SK-N-SH (cell line): Measurements from ENCODE around the gene ZNHIT2. TPM values are rescaled to one million over a fixed set of nuclear protein-coding genes. Genes with fewer than 3 reads are reported as not detected.
A peak's percentile ranks its signal among the peaks of the same experiment; 100 is the strongest.

Experiments
- CTCF ChIA-PET: fragments of 300-600, 350-600 bp; formaldehyde crosslinking; extraction: SDS; loops from one replicate; lab custom pipeline; 2021; lab: Yijun Ruan, JAX
- POLR2A ChIA-PET: fragments of 350-600 bp; sonication (Branson Sonifier 250); formaldehyde crosslinking; extraction: SDS; loops from one replicate; lab custom pipeline; 2020; ENCODE audit warnings: antibody characterized with exemption, inconsistent platforms; lab: Yijun Ruan, JAX
- DNase-seq: peaks from one replicate; pipeline ENCODE4 v3.0.0; 2012
- H2AFZ ChIP-seq: fragments of 200-600 bp; sonication (generic); 2 replicates; pipeline ENCODE4 v1.8.1; 2016; ENCODE audit warnings: antibody characterized with exemption, mild to moderate bottlenecking, low read depth
- H3F3A ChIP-seq: fragments of 200-600 bp; sonication (generic); replicated peaks from 2 replicates; pipeline ENCODE3; 2016; ENCODE audit warnings: antibody characterized with exemption, mild to moderate bottlenecking; ENCODE audit not compliant: insufficient read depth
- H3K27ac ChIP-seq, 2 experiments: fragments of 200-500 bp in 1 of 2; fragments of 200-600 bp in 1 of 2; sonication (Bioruptor generic) in 1 of 2; sonication (generic), shearing (Covaris generic) in 1 of 2; 2 replicates each; pipeline versions ENCODE4 v1.5.1 to v1.6.1; 2014 to 2016; ENCODE audit warnings: low read depth in 2 of 2, inconsistent platforms in 1 of 2, low read length in 1 of 2, mild to moderate bottlenecking in 1 of 2, mixed read lengths in 1 of 2
- H3K27me3 ChIP-seq: fragments of 200-600 bp; sonication (generic), shearing (Covaris generic); 2 replicates; pipeline ENCODE4 v1.6.1; 2016; ENCODE audit warnings: mixed run types; ENCODE audit not compliant: insufficient read depth
- H3K36me3 ChIP-seq, 2 experiments: fragments of 200-500 bp in 1 of 2; fragments of 200-600 bp in 1 of 2; sonication (Bioruptor generic) in 1 of 2; sonication (generic) in 1 of 2; replicated peaks in 1 of 2; 2 replicates each; pipeline versions ENCODE3 to v1.5.1; 2014 to 2016; ENCODE audit warnings: low read length in 1 of 2, mild to moderate bottlenecking in 1 of 2; ENCODE audit not compliant: insufficient read depth in 2 of 2, control insufficient read depth in 1 of 2
- H3K4me1 ChIP-seq, 2 experiments: fragments of 200-500 bp in 1 of 2; fragments of 200-600 bp in 1 of 2; sonication (Bioruptor generic) in 1 of 2; sonication (generic), shearing (Covaris generic) in 1 of 2; 2 replicates each; pipeline versions ENCODE4 v1.5.1 to v1.6.1; 2014 to 2016; ENCODE audit warnings: low read depth in 1 of 2, low read length in 1 of 2, mixed run types in 1 of 2; ENCODE audit not compliant: insufficient read depth in 2 of 2, control insufficient read depth in 1 of 2
- H3K4me2 ChIP-seq: fragments of 200-600 bp; sonication (generic), shearing (Covaris generic); 2 replicates; pipeline ENCODE4 v1.6.1; 2017; ENCODE audit warnings: mixed run types
- H3K4me3 ChIP-seq, 2 experiments: fragments of 200-500 bp in 1 of 2; fragments of 200-600 bp in 1 of 2; sonication (Bioruptor generic) in 1 of 2; sonication (generic), shearing (Covaris generic) in 1 of 2; 2 replicates each; pipeline versions ENCODE4 v1.5.1 to v1.8.1; 2014 to 2016; ENCODE audit warnings: low read depth in 2 of 2, inconsistent platforms in 1 of 2, low read length in 1 of 2, mild to moderate bottlenecking in 1 of 2, mixed read lengths in 1 of 2, moderate library complexity in 1 of 2
- H3K79me2 ChIP-seq: fragments of 200-600 bp; sonication (generic); 2 replicates; pipeline ENCODE4 v1.8.1; 2017; ENCODE audit warnings: mild to moderate bottlenecking; ENCODE audit not compliant: insufficient read depth
- H3K9ac ChIP-seq: fragments of 200-600 bp; sonication (generic); 2 replicates; pipeline ENCODE4 v1.6.1; 2017; ENCODE audit warnings: mixed run types
- H3K9me2 ChIP-seq: fragments of 200-600 bp; sonication (generic); 2 replicates; pipeline ENCODE4 v1.6.1; 2017; ENCODE audit warnings: mixed run types
- H3K9me3 ChIP-seq: fragments of 200-600 bp; sonication (generic); 2 replicates; pipeline ENCODE4 v1.6.1; 2017; ENCODE audit warnings: mixed run types, mild to moderate bottlenecking, moderate library complexity
- H4K20me1 ChIP-seq: fragments of 200-600 bp; sonication (generic); 2 replicates; pipeline ENCODE4 v1.6.1; 2017; ENCODE audit warnings: mild to moderate bottlenecking, mixed run types; ENCODE audit not compliant: insufficient read depth
- ELF1 ChIP-seq: IDR thresholded peaks from 2 replicates; pipeline ENCODE4 v1.4.0; 2012
- FOXJ3 ChIP-seq: sonication (generic); formaldehyde crosslinking; IDR thresholded peaks from 2 replicates; pipeline ENCODE4 v1.5.1; 2020; ENCODE audit warnings: mild to moderate bottlenecking, missing genetic modification reagents
- GATA2 ChIP-seq: sonication (generic); formaldehyde crosslinking; IDR thresholded peaks from 2 replicates; pipeline ENCODE4 v1.5.0; 2020; ENCODE audit warnings: mild to moderate bottlenecking, missing genetic modification reagents
- NFIC ChIP-seq: IDR thresholded peaks from 2 replicates; pipeline ENCODE4 v1.4.0; 2012; ENCODE audit warnings: borderline replicate concordance
- PBX3 ChIP-seq: IDR thresholded peaks from 2 replicates; pipeline ENCODE4; 2012
- POLR2AphosphoS5 ChIP-seq: IDR thresholded peaks from 2 replicates; pipeline ENCODE4 v1.6.1; 2012; ENCODE audit warnings: low read depth, low read length
- RFX5 ChIP-seq: IDR thresholded peaks from 2 replicates; pipeline ENCODE4 v1.6.1; 2012; ENCODE audit warnings: mild to moderate bottlenecking, improper control_type of control experiment, low read length
- SMC3 ChIP-seq: IDR thresholded peaks from 2 replicates; pipeline ENCODE4 v1.6.1; 2012; ENCODE audit warnings: low read depth, low read length, improper control_type of control experiment
- TAF1 ChIP-seq: IDR thresholded peaks from 2 replicates; pipeline ENCODE4 v1.6.1; 2012; ENCODE audit warnings: low read depth, mild to moderate bottlenecking, low read length, moderate library complexity, borderline replicate concordance
- TCF12 ChIP-seq: IDR thresholded peaks from 2 replicates; pipeline ENCODE4 v1.4.0; 2012
- YY1 ChIP-seq: IDR thresholded peaks from 2 replicates; pipeline ENCODE4 v1.4.0; 2012; ENCODE audit warnings: low read depth, mild to moderate bottlenecking
- WGBS: methylation state at CpG from one replicate; pipeline ENCODE4 v1.1.6; 2017; ENCODE audit warnings: low lambda C conversion rate; 5-methylcytosine and 5-hydroxymethylcytosine counted together
- polyA plus RNA-seq, 3 experiments: library from polyadenylated mRNA; depleted of rRNA; stranded (reverse); fragments of >200 nt; gene quantifications; 2 replicates each; pipeline ENCODE4 v1.2.3, GENCODE V29; 2012
- TF ChIP-seq, protein P1 (sequence below): IDR thresholded peaks from 2 replicates; pipeline ENCODE4 v1.4.0; 2012; ENCODE audit warnings: low read depth
- TF ChIP-seq, protein P2 (sequence below): fragments of 150-350 bp; IDR thresholded peaks from 2 replicates; pipeline ENCODE4 v1.6.1; 2016; ENCODE audit warnings: mild to moderate bottlenecking, low read depth, low read length
- TF ChIP-seq, protein P3 (sequence below): IDR thresholded peaks from 2 replicates; pipeline ENCODE4 v1.6.1; 2012; ENCODE audit warnings: mild to moderate bottlenecking, low read depth, low read length, moderate library complexity
- TF ChIP-seq, protein P4 (sequence below): fragments of 200-600 bp; sonication (generic); IDR thresholded peaks from 2 replicates; pipeline ENCODE4 v1.6.1; 2017; ENCODE audit warnings: antibody characterized with exemption, mild to moderate bottlenecking, moderate library complexity

Gene ZNHIT2
- polyA plus RNA-seq, 1 of the 3 experiments (the other 2 are of a cell fraction), result 5.6 TPM

DNA sequence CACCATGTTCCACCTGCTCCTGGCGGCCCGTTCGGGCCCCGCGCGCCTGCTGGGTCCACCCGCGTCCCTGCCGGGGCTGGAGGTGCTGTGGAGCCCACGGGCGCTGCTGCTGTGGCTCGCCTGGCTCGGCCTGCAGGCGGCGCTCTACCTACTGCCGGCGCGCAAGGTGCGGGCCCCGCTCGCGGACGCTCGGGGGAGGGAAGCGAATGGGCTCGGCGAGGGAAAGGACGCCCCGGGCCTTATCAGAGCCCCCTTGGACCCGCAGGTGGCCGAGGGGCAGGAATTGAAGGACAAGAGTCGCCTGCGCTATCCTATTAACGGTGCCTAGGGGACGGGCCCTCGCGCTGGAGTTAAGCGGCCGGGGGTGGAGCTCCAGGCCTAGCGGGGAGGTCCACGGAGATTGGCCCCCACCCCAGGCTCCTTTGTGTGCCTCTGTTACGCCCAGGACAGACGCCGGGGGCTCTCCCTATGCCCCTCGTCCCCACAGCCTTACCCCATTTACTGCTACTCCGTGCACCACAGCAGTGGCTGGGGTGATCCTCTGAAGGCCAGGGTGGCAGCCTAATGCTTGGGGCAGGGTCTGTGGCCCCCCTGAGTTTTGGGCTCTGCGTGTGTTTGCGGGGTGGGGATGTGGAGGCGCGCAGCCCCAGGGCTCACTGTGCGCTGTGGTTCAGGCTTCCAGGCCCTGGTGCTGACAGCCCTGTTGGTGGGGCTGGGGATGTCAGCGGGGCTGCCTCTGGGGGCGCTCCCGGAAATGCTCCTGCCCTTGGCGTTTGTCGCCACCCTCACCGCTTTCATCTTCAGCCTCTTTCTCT is 4.7 kb downstream of the ZNHIT2 start (continued):
- TF ChIP-seq PBX3 (peak; percentile 60), NFIC (no peak), SMC3 (no peak; the same call in 1 of the 2 replicates), FOXJ3 (CRISPR knock-in tag) (no peak)

- Histone ChIP-seq H4K20me1 (peaks cover 6% of the 10 kb centered on the region; the same call in 1 of the 2 replicates), H3K27me3 (no peaks in the 10 kb centered on the region), H3K9me2 (no peaks in the 10 kb centered on the region), H3K4me1 (peaks cover 14 to 52% of the 10 kb centered on the region in 2 experiments; a peak in 3 of 4 replicates), H3K27ac (peak within 1 kb of the TSS in 1 of 2 experiments; percentile 89; a peak in 2 of 4 replicates), H3F3A (peaks cover 13% of the 10 kb centered on the region), H3K4me2 (peak within 1 kb of the TSS; percentile 93), H2AFZ (no peak within 1 kb of the TSS), H3K36me3 (peaks cover 7 to 31% of the 10 kb centered on the region in 2 experiments), H3K79me2 (peaks cover 16% of the 10 kb centered on the region), H3K9me3 (no peaks in the 10 kb centered on the region), H3K4me3 (peak within 1 kb of the TSS; percentile 64 to 83), H3K9ac (peak within 1 kb of the TSS; percentile 38)
- WGBS, result 1% methylated on average over 17 of the region's 64 CpGs
- POLR2A ChIA-PET, result interaction anchor here (0.6 to 4.1 kb wide), 13 partner anchors 9 to 230 kb away, joined by 3 to 27 read pairs (median 4); partner anchors contain the start of genes ARL2, FAU and MRPL49
- DNase-seq, result peak; percentile 98
- TF ChIP-seq RFX5 (peak; percentile 72), TCF12 (peak; percentile 6; the same call in 1 of the 2 replicates), ELF1 (0 out of 2 replicates have a peak, but pooled peaks have one; percentile 7), GATA2 (CRISPR knock-in tag) (no peak), YY1 (no peak), TAF1 (peak; percentile 89), POLR2AphosphoS5 (peak; percentile 99)
- TF ChIP-seq, protein P1, sequence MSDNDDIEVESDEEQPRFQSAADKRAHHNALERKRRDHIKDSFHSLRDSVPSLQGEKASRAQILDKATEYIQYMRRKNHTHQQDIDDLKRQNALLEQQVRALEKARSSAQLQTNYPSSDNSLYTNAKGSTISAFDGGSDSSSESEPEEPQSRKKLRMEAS, result 0 out of 2 replicates have a peak, but pooled peaks have one; percentile 32
- TF ChIP-seq, protein P2, sequence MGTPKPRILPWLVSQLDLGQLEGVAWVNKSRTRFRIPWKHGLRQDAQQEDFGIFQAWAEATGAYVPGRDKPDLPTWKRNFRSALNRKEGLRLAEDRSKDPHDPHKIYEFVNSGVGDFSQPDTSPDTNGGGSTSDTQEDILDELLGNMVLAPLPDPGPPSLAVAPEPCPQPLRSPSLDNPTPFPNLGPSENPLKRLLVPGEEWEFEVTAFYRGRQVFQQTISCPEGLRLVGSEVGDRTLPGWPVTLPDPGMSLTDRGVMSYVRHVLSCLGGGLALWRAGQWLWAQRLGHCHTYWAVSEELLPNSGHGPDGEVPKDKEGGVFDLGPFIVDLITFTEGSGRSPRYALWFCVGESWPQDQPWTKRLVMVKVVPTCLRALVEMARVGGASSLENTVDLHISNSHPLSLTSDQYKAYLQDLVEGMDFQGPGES, result peak; percentile 18; the same call in 1 of the 2 replicates
- TF ChIP-seq, protein P3, sequence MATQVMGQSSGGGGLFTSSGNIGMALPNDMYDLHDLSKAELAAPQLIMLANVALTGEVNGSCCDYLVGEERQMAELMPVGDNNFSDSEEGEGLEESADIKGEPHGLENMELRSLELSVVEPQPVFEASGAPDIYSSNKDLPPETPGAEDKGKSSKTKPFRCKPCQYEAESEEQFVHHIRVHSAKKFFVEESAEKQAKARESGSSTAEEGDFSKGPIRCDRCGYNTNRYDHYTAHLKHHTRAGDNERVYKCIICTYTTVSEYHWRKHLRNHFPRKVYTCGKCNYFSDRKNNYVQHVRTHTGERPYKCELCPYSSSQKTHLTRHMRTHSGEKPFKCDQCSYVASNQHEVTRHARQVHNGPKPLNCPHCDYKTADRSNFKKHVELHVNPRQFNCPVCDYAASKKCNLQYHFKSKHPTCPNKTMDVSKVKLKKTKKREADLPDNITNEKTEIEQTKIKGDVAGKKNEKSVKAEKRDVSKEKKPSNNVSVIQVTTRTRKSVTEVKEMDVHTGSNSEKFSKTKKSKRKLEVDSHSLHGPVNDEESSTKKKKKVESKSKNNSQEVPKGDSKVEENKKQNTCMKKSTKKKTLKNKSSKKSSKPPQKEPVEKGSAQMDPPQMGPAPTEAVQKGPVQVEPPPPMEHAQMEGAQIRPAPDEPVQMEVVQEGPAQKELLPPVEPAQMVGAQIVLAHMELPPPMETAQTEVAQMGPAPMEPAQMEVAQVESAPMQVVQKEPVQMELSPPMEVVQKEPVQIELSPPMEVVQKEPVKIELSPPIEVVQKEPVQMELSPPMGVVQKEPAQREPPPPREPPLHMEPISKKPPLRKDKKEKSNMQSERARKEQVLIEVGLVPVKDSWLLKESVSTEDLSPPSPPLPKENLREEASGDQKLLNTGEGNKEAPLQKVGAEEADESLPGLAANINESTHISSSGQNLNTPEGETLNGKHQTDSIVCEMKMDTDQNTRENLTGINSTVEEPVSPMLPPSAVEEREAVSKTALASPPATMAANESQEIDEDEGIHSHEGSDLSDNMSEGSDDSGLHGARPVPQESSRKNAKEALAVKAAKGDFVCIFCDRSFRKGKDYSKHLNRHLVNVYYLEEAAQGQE, result 0 out of 2 replicates have a peak, but pooled peaks have one; percentile 6
- TF ChIP-seq, protein P4, sequence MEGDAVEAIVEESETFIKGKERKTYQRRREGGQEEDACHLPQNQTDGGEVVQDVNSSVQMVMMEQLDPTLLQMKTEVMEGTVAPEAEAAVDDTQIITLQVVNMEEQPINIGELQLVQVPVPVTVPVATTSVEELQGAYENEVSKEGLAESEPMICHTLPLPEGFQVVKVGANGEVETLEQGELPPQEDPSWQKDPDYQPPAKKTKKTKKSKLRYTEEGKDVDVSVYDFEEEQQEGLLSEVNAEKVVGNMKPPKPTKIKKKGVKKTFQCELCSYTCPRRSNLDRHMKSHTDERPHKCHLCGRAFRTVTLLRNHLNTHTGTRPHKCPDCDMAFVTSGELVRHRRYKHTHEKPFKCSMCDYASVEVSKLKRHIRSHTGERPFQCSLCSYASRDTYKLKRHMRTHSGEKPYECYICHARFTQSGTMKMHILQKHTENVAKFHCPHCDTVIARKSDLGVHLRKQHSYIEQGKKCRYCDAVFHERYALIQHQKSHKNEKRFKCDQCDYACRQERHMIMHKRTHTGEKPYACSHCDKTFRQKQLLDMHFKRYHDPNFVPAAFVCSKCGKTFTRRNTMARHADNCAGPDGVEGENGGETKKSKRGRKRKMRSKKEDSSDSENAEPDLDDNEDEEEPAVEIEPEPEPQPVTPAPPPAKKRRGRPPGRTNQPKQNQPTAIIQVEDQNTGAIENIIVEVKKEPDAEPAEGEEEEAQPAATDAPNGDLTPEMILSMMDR, result no peak
- CTCF ChIA-PET, result interaction anchor here (0.6 to 6.1 kb wide), 37 partner anchors 9 to 799 kb away, joined by 3 to 150 read pairs (median 3); partner anchors contain the start of genes ARL2, CAPN1, FAU and MRPL49
These were observed 5.6 kb downstream of the ZNHIT2 start, which contains the start of gene TM7SF2 for GRCh38 chr11:65111744-65112545. Gene TM7SF2 (plus strand): TSS chr11:65111872. CDS start chr11:65112016, 144 bp downstream.
